Left lobe of liver (tissue), 2 donors: ENCODE measurements around the gene GOLGA8J. TPM values are rescaled to one million over a fixed set of nuclear protein-coding genes. Genes with fewer than 3 reads are reported as not detected.
"Not testable (repeated sequence)": the region's sequence is repeated elsewhere in the genome, so short reads cannot be mapped to it uniquely, and the experiment has no call there.

Experiments
- ATAC-seq: fragments of 200-7000 bp; cut with Tn5 transposase; one replicate; pipeline ENCODE4 v1.9.1; 2020; ENCODE audit warnings: mild to moderate bottlenecking, moderate library complexity
- DNase-seq: peaks from one replicate; pipeline ENCODE4 v3.0.0-alpha.2; 2020; ENCODE audit warnings: low spot score
- total RNA-seq: library from RNA; stranded (reverse); gene quantifications from one replicate; pipeline ENCODE4 v1.2.1, GENCODE V29; 2021
- donor health status: DM: no; HTN: no; CAD: no; lungs with moderate emphysema.
- donor health status: DM: no; HTN: yes; CAD: no.

GOLGA8J gene
- 0.10 TPM for total RNA-seq

GRCh38 chr15:30082655-30083054, at the start of gene GOLGA8J:
GOLGA8J (plus strand) TSS chr15:30082955; CDS start chr15:30083053, 98 bp downstream.
- not testable (repeated sequence) for ATAC-seq, DNase-seq

GRCh38 chr15:30033211-30033610, 49.5 kb upstream of the GOLGA8J start:
- ATAC-seq (no peak), DNase-seq (no peak)

- ATAC-seq = no peak
- no peak for DNase-seq
Measured at GRCh38 chr15:30033763-30034162, 49.0 kb upstream of the GOLGA8J start.

- no peak for DNase-seq
Measured at GRCh38 chr15:30036036-30036703, 46.6 kb upstream of the GOLGA8J start.

GRCh38 chr15:30038667-30039523, 43.9 kb upstream of the GOLGA8J start:
- ATAC-seq (peak; percentile 84), DNase-seq (peak; percentile 92)

More at GRCh38 chr15:30036036-30036703, 46.6 kb upstream of the GOLGA8J start:
- ATAC-seq = no peak

GRCh38 chr15:30041868-30042267, 40.9 kb upstream of the GOLGA8J start:
- ATAC-seq (no peak), DNase-seq (no peak)

GRCh38 chr15:30042556-30042955, 40.2 kb upstream of the GOLGA8J start:
- DNase-seq = no peak
- peak; percentile 13 for ATAC-seq

GRCh38 chr15:30043211-30043655, 39.5 kb upstream of the GOLGA8J start:
- no peak for DNase-seq
- peak; percentile 57 for ATAC-seq

- ATAC-seq = no peak
- no peak for DNase-seq
Measured at GRCh38 chr15:30044377-30044776, 38.4 kb upstream of the GOLGA8J start.

GRCh38 chr15:30044826-30045225, 37.9 kb upstream of the GOLGA8J start:
- not testable (repeated sequence) for DNase-seq, ATAC-seq

GRCh38 chr15:30045248-30046041, 37.3 kb upstream of the GOLGA8J start:
- not testable (repeated sequence) for DNase-seq, ATAC-seq

GRCh38 chr15:30046430-30046829, 36.3 kb upstream of the GOLGA8J start:
- ATAC-seq (no peak), DNase-seq (no peak)

GRCh38 chr15:30055604-30056003, 27.2 kb upstream of the GOLGA8J start:
- ATAC-seq (no peak), DNase-seq (no peak)

- ATAC-seq = no peak
Measured at GRCh38 chr15:30056166-30056565, 26.6 kb upstream of the GOLGA8J start.

GRCh38 chr15:30059771-30060170, 23.0 kb upstream of the GOLGA8J start:
- no peak for ATAC-seq
- DNase-seq = no peak

More at GRCh38 chr15:30056166-30056565, 26.6 kb upstream of the GOLGA8J start:
- no peak for DNase-seq

- DNase-seq (no peak), ATAC-seq (no peak)
Measured at GRCh38 chr15:30062881-30063280, 19.9 kb upstream of the GOLGA8J start.

GRCh38 chr15:30063835-30064546, 18.8 kb upstream of the GOLGA8J start:
- DNase-seq (no peak), ATAC-seq (no peak)

- peak; percentile 57 for ATAC-seq
- DNase-seq = no peak
Measured at GRCh38 chr15:30065025-30065801, 17.5 kb upstream of the GOLGA8J start.

- no peak for ATAC-seq
Measured at GRCh38 chr15:30068326-30068725, 14.4 kb upstream of the GOLGA8J start.

GRCh38 chr15:30072630-30073029, 10.1 kb upstream of the GOLGA8J start:
- no peak for DNase-seq
- ATAC-seq = no peak

More at GRCh38 chr15:30068326-30068725, 14.4 kb upstream of the GOLGA8J start:
- no peak for DNase-seq
